Heart right ventricle (tissue), 16 donors: ENCODE results near the gene LAPTM4A. TPM values are rescaled to one million over a fixed set of nuclear protein-coding genes. Genes with fewer than 3 reads are reported as not detected.

Source experiments
- ATAC-seq, 8 donors: fragments of 200-7000 bp; cut with Tn5 transposase; one replicate each; pipeline ENCODE4 v1.9.1; 2020; ENCODE audit warnings: mild to moderate bottlenecking in 8 of 8, moderate library complexity in 8 of 8, moderate number of reproducible peaks in 1 of 8
- DNase-seq, 2 donors: peaks; one replicate each; pipeline ENCODE4 v3.0.0-alpha.2; 2020
- H3K27ac ChIP-seq, 10 donors: fragments of 200-600 bp; sonication (generic) in 2 of 10; one replicate each; pipeline versions ENCODE4 v1.5.0 to v1.8.0; 2020 to 2022; ENCODE audit warnings: mild to moderate bottlenecking in 3 of 10
- H3K27me3 ChIP-seq, 7 donors: fragments of 200-600 bp; one replicate each; pipeline ENCODE4 v1.8.0; 2021 to 2022; ENCODE audit warnings: mild to moderate bottlenecking in 2 of 7
- H3K36me3 ChIP-seq, 9 donors: fragments of 200-600 bp; sonication (generic) in 1 of 9; one replicate each; pipeline versions ENCODE4 v1.5.0 to v1.8.0; 2020 to 2022; ENCODE audit warnings: mild to moderate bottlenecking in 2 of 9
- H3K4me1 ChIP-seq, 9 donors: fragments of 200-600 bp; sonication (generic) in 1 of 9; one replicate each; pipeline versions ENCODE4 v1.5.0 to v1.8.0; 2020 to 2022; ENCODE audit warnings: mild to moderate bottlenecking in 4 of 9
- H3K4me3 ChIP-seq, 10 donors: fragments of 200-600 bp; sonication (generic) in 2 of 10; one replicate each; pipeline versions ENCODE4 v1.5.0 to v1.8.0; 2020 to 2022; ENCODE audit warnings: mild to moderate bottlenecking in 7 of 10, moderate library complexity in 2 of 10
- H3K9me3 ChIP-seq, 11 donors: fragments of 200-600 bp in 10 of 11; sonication (generic) in 2 of 11; one replicate each; pipeline versions ENCODE4 v1.5.0 to v1.8.0; 2013 to 2022; ENCODE audit warnings: mild to moderate bottlenecking in 2 of 11, control low read depth in 1 of 11, moderate library complexity in 1 of 11
- WGBS, 2 donors: extraction: QIAGEN DNeasy Blood & Tissue Kit; methylation state at CpG; one replicate each; pipeline ENCODE4 v1.1.7; 2013; ENCODE audit warnings: inconsistent platforms in 1 of 2; 5-methylcytosine and 5-hydroxymethylcytosine counted together
- intact Hi-C, 10 donors: fragments of 100-400 bp; cut with DNase I; formaldehyde crosslinking; loops; one replicate each; pipeline versions ENCODE4 v1.11.1 to v1.14.2; 2022
- polyA plus RNA-seq, 2 donors: library from polyadenylated mRNA; stranded (reverse); fragments of 200-250 nt; gene quantifications; one replicate each; pipeline ENCODE4 v1.2.3, GENCODE V29; 2013
- total RNA-seq, 10 donors: library from RNA; stranded (reverse); fragmentation: NEBNext Ultra II Directional in 3 of 10; extraction: Animal tissue kit (Norgen Biotek cat#: 25700) in 3 of 10; gene quantifications; one replicate each; pipeline versions ENCODE4 v1.2.1 to v1.2.4, GENCODE V29; 2021 to 2023
- TF ChIP-seq, protein P1 (sequence below), 9 donors: fragments of 200-600 bp; sonication (generic) in 2 of 9; IDR thresholded peaks; one replicate each; pipeline versions ENCODE4 v1.5.0 to v1.8.0; 2021 to 2022; ENCODE audit warnings: antibody characterized with exemption in 9 of 9, mild to moderate bottlenecking in 5 of 9, moderate library complexity in 1 of 9
- donor health status: Arrhythmogenic right ventricular cardiomyopathy.
- donor health status: ischemic (EF 13 %, LVEDD 7.1; RV severe dilation, severe dysfunction).
- donor health status: healthy with polysubstance abuse.
- donor health status: DM: no; HTN: yes; CAD: no.
- donor health status: DM: no; HTN: no; CAD: no.
- donor health status: ischemic (EF 25% LVEDD 6.9; RV normal size, moderate dysfunction).
- donor health status: ischemic (EF 25% LVEDD 5.7; RV mildly dilated, moderate dysfunction).
- donor health status: healthy.
- donor health status: DM: yes; HTN: yes; CAD: no.
- donor health status: Ischemic cardiomyopathy.
- donor health status: ischemic (EF 35%, LVEDD 5.7; RV mildly dilated, moderate dysfunction).
- donor health status: nonischemic (EF 11% LVEDD 7.7; RV severe dilation, severe dysfunction).
- donor health status: DM: yes; HTN: yes; CAD: no.
- donor health status: PGD.
- donor health status: ischemic (EF 29% LVEDD 5.4; RV normal size, mild dysfunction).
- donor health status: nonischemic (EF 23%, LVEDD 6.1; RV moderate dilation, normal function).

The LAPTM4A gene
- total and polyA plus RNA-seq, 12 donors, result 83.3 to 325 (median 183) TPM

DNA sequence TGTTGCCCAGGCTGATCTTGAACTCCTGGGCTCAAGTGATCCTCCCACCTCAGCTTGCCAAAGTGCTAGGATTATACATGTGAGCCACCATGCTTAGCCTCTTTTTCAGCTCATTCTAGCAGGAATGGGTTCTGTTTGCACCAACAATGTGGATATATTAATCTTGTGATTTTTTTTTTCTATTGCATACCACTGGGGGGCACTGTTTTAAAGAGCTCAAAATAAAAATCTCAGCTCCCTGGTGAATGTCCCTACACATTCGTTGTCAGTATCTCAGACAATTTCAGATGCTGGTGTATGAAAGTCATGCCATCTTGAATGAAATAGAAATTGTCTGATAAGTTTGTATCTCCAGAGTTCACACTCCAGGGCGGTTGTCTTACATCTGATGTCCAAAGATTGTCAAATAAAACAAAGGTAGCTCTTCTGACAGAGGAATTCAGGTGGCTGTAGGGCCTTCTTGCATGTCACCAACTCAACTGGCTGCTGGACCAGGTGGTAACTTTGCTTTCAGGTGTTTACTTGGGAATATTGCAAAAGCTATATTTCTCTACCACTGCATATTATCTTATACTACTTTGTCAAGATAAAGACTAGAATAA lies 35.8 kb downstream of the LAPTM4A start:
- H3K27me3 ChIP-seq, result peaks cover 0 to 38% (median 11%) of the 10 kb centered on the region in 7 donors
- no peak overlapping the region for H3K4me3 ChIP-seq
- intact Hi-C loops, result loop anchor here (1.0 to 5.0 kb wide), 9 partner anchors 37 to 83 kb away; partner anchors contain the start of gene LAPTM4A (in 2 of the 10)

DNA sequence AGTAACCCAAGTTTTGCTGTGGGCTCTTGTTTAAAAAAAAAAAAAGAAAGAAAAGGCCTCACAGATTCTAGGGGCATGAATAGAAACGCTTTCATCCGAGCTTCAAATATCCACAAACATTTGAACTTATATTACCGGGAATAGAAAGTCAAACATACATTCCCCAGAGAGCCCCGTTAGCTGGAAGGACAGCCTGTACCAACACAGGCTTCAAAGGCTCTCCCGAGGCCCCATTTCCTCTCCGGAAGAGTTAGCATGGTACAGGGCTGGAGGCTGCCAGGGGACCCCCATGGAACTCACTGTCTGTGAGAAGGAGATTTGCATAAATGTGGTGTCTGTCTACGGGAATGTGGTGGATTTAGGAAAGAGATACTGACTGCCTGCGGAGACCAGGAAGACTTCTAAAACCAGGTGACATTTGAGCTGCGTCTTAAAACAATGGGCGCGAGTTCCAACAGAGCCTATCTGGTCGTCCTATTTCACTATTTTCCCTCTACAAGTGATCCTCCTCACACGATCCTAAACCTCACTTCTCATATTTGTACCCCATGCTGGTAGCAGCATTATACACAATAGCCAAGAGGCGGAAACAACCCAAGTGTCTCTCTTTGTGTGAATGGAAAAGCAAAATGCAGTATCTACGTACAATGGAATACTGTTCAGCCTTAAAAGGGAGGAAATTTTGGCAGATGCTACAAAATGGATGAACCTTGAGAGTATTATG lies 38.1 kb downstream of the LAPTM4A start:
- peaks cover 0 to 55% (median 21%) of the 10 kb centered on the region in 7 donors for H3K27me3 ChIP-seq
- TF ChIP-seq, protein P1, sequence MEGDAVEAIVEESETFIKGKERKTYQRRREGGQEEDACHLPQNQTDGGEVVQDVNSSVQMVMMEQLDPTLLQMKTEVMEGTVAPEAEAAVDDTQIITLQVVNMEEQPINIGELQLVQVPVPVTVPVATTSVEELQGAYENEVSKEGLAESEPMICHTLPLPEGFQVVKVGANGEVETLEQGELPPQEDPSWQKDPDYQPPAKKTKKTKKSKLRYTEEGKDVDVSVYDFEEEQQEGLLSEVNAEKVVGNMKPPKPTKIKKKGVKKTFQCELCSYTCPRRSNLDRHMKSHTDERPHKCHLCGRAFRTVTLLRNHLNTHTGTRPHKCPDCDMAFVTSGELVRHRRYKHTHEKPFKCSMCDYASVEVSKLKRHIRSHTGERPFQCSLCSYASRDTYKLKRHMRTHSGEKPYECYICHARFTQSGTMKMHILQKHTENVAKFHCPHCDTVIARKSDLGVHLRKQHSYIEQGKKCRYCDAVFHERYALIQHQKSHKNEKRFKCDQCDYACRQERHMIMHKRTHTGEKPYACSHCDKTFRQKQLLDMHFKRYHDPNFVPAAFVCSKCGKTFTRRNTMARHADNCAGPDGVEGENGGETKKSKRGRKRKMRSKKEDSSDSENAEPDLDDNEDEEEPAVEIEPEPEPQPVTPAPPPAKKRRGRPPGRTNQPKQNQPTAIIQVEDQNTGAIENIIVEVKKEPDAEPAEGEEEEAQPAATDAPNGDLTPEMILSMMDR (IDR thresholded peaks at IDR 0.05), result no peak
- DNase-seq (no peak), ATAC-seq (peak in 4 of 8 donors; percentile 21 to 74 (median 33))
- WGBS, 2 donors, result 54 to 58% methylated on average over 15 of the region's 15 CpGs
- H3K4me1 ChIP-seq, result peaks cover 3 to 16% (median 11%) of the 10 kb centered on the region in 9 donors
- peak overlapping the region in 3 of 10 donors; percentile 8 to 53 (median 41) for H3K27ac ChIP-seq
- H3K36me3 ChIP-seq, result no peaks in the 10 kb centered on the region
- peaks cover 0 to 9% (median 0%) of the 10 kb centered on the region in 11 donors for H3K9me3 ChIP-seq
- intact Hi-C loops, result loop anchor here in 1 of 10 donors (5.0 kb wide), 1 partner anchor 56 kb away; no protein-coding TSS in a partner anchor
- peak overlapping the region in 9 of 10 donors; percentile 52 to 69 (median 62) for H3K4me3 ChIP-seq

More for the DNA sequence above, 35.8 kb downstream of the LAPTM4A start:
- peak in 4 of 8 donors; percentile 41 to 57 (median 54) for ATAC-seq
- TF ChIP-seq, protein P1 (IDR thresholded peaks at IDR 0.05), result peak; percentile 40 to 73 (median 64)
- DNase-seq, result no peak
- 9 to 10% methylated on average over 2 of the region's 2 CpGs for WGBS, 2 donors
- peaks cover 3 to 16% (median 11%) of the 10 kb centered on the region in 9 donors for H3K4me1 ChIP-seq
- H3K36me3 ChIP-seq, result no peaks in the 10 kb centered on the region
- H3K27ac ChIP-seq, result no peak overlapping the region
- peaks cover 0 to 10% (median 0%) of the 10 kb centered on the region in 11 donors for H3K9me3 ChIP-seq

DNA sequence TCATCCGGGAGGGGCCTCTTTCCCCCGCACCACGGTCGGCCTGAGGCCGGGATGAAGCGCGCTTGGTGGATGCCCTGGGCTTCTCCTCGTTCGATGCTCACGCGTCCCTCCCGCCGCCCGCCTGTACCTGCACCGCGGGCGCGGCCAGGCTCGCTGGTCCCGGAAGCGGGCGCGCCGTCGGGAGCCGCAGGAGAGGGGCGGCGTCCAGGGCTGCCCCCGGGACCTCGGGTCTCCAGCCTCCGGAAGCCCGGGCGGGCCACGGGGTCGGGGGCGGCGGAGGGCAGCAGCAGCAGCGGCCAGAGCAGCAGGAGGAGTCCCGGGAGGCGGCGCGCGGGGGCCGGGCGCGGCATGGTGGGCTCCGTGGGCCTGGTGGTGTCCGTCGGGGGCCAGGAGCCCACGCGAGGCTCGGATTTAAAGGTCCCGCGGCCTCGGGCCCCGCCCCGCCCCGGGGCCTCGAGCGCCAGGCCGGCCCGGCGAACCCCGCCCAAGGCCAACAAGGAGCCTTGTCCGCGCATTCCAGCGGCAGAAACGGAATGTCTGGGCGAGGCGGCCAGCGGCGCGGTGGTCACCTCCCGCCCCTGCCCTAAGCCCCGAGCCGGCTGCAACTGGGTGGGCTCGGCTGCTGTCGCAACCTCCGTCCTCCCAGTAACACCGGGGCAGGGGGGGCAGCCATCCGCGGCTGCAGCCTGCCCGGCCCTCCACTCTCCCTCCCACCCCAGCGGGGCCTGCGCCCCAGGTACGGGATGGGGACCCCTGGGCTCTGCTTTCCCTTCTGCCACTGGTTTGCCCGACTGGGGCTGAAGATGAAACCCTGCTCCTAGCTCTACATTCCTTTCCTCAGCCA lies 38.9 kb downstream of the LAPTM4A start, which contains the start of gene MATN3:
TSS of gene MATN3 (minus strand) at position 387 of the 844 bp plus-strand sequence. CDS start at position 350, 37 bp downstream.
- no peaks in the 10 kb centered on the region for H3K36me3 ChIP-seq
- peak within 1 kb of the TSS in 4 of 10 donors; percentile 8 to 53 (median 38) for H3K27ac ChIP-seq
- H3K9me3 ChIP-seq, result peaks cover 0 to 9% (median 0%) of the 10 kb centered on the region in 11 donors
- H3K4me1 ChIP-seq, result peaks cover 3 to 16% (median 11%) of the 10 kb centered on the region in 9 donors
- TF ChIP-seq, protein P1 (IDR thresholded peaks at IDR 0.05), result no peak
- ATAC-seq, result peak; percentile 49 to 85 (median 74)
- intact Hi-C loops, result loop anchor here in 1 of 10 donors (5.0 kb wide), 1 partner anchor 55 kb away; no protein-coding TSS in a partner anchor
- peaks cover 0 to 60% (median 21%) of the 10 kb centered on the region in 7 donors for H3K27me3 ChIP-seq
- DNase-seq, result peak in 1 of 2 donors; percentile 49
- WGBS, 2 donors, result 1 to 2% methylated on average over 74 to 87 of the region's 87 CpGs
- H3K4me3 ChIP-seq, result peak within 1 kb of the TSS in 9 of 10 donors; percentile 52 to 69 (median 62)
